H9 (cell line): ENCODE results near the gene ZNRF3. TPM values are rescaled to one million over a fixed set of nuclear protein-coding genes. Genes with fewer than 3 reads are reported as not detected.

ENCODE experiments used
- DNase-seq: peaks from one replicate; pipeline ENCODE4 v3.0.0-alpha.2; 2017
- H2AFZ ChIP-seq: one replicate; pipeline ENCODE4 v1.6.1; 2013; ENCODE audit warnings: mild to moderate bottlenecking, low read length, control low read depth, moderate library complexity
- H2AK5ac ChIP-seq: 2 replicates; pipeline ENCODE4 v1.6.1; 2013; ENCODE audit warnings: low read length, control low read depth, mixed read lengths; ENCODE audit not compliant: insufficient read length
- H2BK120ac ChIP-seq: one replicate; pipeline ENCODE4 v1.6.1; 2013; ENCODE audit warnings: low read depth, mild to moderate bottlenecking, low read length, control low read depth, inconsistent platforms; ENCODE audit not compliant: poor library complexity, severe bottlenecking
- H2BK12ac ChIP-seq: 2 replicates; pipeline ENCODE4 v1.6.1; 2013; ENCODE audit warnings: low read length, control low read depth, mixed read lengths, low read depth; ENCODE audit not compliant: insufficient read length
- H2BK15ac ChIP-seq: 2 replicates; pipeline ENCODE4 v1.6.1; 2013; ENCODE audit warnings: low read depth, low read length, control low read depth
- H2BK20ac ChIP-seq: one replicate; pipeline ENCODE4 v1.6.1; 2013; ENCODE audit warnings: low read depth, mild to moderate bottlenecking, low read length, control low read depth, inconsistent platforms; ENCODE audit not compliant: poor library complexity, severe bottlenecking
- H2BK5ac ChIP-seq: 2 replicates; pipeline ENCODE4 v1.6.1; 2013; ENCODE audit warnings: low read length, control low read depth, mixed read lengths; ENCODE audit not compliant: insufficient read length
- H3K14ac ChIP-seq: 2 replicates; pipeline ENCODE4 v1.6.1; 2013; ENCODE audit warnings: low read length, control low read depth; ENCODE audit not compliant: insufficient read depth
- H3K18ac ChIP-seq: 2 replicates; pipeline ENCODE4 v1.6.1; 2013; ENCODE audit warnings: low read depth, mild to moderate bottlenecking, mixed read lengths, low read length, control low read depth; ENCODE audit not compliant: insufficient read length
- H3K23ac ChIP-seq: 2 replicates; pipeline ENCODE4 v1.6.1; 2013; ENCODE audit warnings: low read length, control low read depth, mixed read lengths, low read depth; ENCODE audit not compliant: insufficient read length
- H3K23me2 ChIP-seq: 2 replicates; pipeline ENCODE4 v1.6.1; 2013; ENCODE audit warnings: low read depth, mild to moderate bottlenecking, mixed read lengths, low read length, control low read depth; ENCODE audit not compliant: insufficient read length, poor library complexity, severe bottlenecking
- H3K27ac ChIP-seq: 2 replicates; pipeline ENCODE4 v1.5.1; 2013; ENCODE audit warnings: low read length, control low read depth, mixed read lengths, low read depth; ENCODE audit not compliant: insufficient read length
- H3K27me3 ChIP-seq: 2 replicates; pipeline ENCODE4 v1.6.1; 2013; ENCODE audit warnings: low read length, control low read depth, inconsistent platforms; ENCODE audit not compliant: insufficient read depth
- H3K4ac ChIP-seq: 2 replicates; pipeline ENCODE4 v1.6.1; 2013; ENCODE audit warnings: low read depth, mild to moderate bottlenecking, control low read depth, inconsistent platforms, low read length, moderate library complexity
- H3K4me1 ChIP-seq: 2 replicates; pipeline ENCODE4 v1.6.1; 2013; ENCODE audit warnings: low read length, control low read depth, inconsistent platforms; ENCODE audit not compliant: insufficient read depth
- H3K4me2 ChIP-seq: 2 replicates; pipeline ENCODE4 v1.6.1; 2013; ENCODE audit warnings: low read length, control low read depth, mixed read lengths; ENCODE audit not compliant: insufficient read length, insufficient read depth
- H3K56ac ChIP-seq: 2 replicates; pipeline ENCODE4 v1.6.1; 2013; ENCODE audit warnings: low read depth, mild to moderate bottlenecking, mixed read lengths, low read length, control low read depth; ENCODE audit not compliant: insufficient read length
- H3K79me1 ChIP-seq: 2 replicates; pipeline ENCODE4 v1.6.1; 2013; ENCODE audit warnings: low read depth, mild to moderate bottlenecking, moderate library complexity, low read length, control low read depth, inconsistent platforms; ENCODE audit not compliant: insufficient read depth, poor library complexity, severe bottlenecking
- H3K79me2 ChIP-seq: 2 replicates; pipeline ENCODE4 v1.6.1; 2013; ENCODE audit warnings: low read length, control low read depth, inconsistent platforms; ENCODE audit not compliant: insufficient read depth
- H3K9ac ChIP-seq: 2 replicates; pipeline ENCODE4 v1.6.1; 2013; ENCODE audit warnings: low read length, control low read depth, mixed read lengths; ENCODE audit not compliant: insufficient read length; ENCODE audit errors: extremely low read depth
- H3K9me3 ChIP-seq: one replicate; pipeline ENCODE4 v1.6.1; 2013; ENCODE audit warnings: low read depth, low read length, inconsistent platforms; ENCODE audit not compliant: control insufficient read depth
- H3T11ph ChIP-seq: one replicate; pipeline ENCODE4 v1.6.1; 2013; ENCODE audit warnings: mild to moderate bottlenecking, low read length, control low read depth, inconsistent platforms
- H4K20me1 ChIP-seq: one replicate; pipeline ENCODE4 v1.6.1; 2013; ENCODE audit not compliant: control insufficient read depth, insufficient read length, insufficient read depth
- H4K5ac ChIP-seq: 2 replicates; pipeline ENCODE4 v1.6.1; 2013; ENCODE audit warnings: low read depth, mild to moderate bottlenecking, mixed read lengths, low read length, control low read depth; ENCODE audit not compliant: insufficient read length
- H4K8ac ChIP-seq: replicated peaks from 2 replicates; pipeline ENCODE4 v1.6.1; 2013; ENCODE audit warnings: low read length, control low read depth, mixed read lengths, low read depth; ENCODE audit not compliant: insufficient read length
- H4K91ac ChIP-seq: 2 replicates; pipeline ENCODE4 v1.6.1; 2013; ENCODE audit warnings: low read depth, mild to moderate bottlenecking, moderate library complexity, mixed read lengths, low read length, control low read depth; ENCODE audit not compliant: insufficient read length
- H3K27ac Mint-ChIP-seq, 3 experiments: 2 replicates in 2 of 3; 3 replicates in 1 of 3; pipeline ENCODE4 v1.8.0; 2020 to 2021; ENCODE audit warnings: mixed read lengths in 3 of 3, mild to moderate bottlenecking in 1 of 3, moderate library complexity in 1 of 3
- H3K27me3 Mint-ChIP-seq: 2 replicates; pipeline ENCODE4 v1.8.0; 2021; ENCODE audit warnings: low read depth, mild to moderate bottlenecking, moderate library complexity, mixed read lengths
- H3K36me3 Mint-ChIP-seq, 3 experiments: 2 replicates in 2 of 3; 3 replicates in 1 of 3; pipeline ENCODE4 v1.8.0; 2020 to 2021; ENCODE audit warnings: low read depth in 3 of 3, mixed read lengths in 3 of 3; ENCODE audit not compliant: insufficient read depth in 1 of 3
- H3K4me1 Mint-ChIP-seq, 2 experiments: 2 replicates each; pipeline ENCODE4 v1.8.0; 2020; ENCODE audit warnings: mixed read lengths in 2 of 2
- H3K4me3 Mint-ChIP-seq, 2 experiments: 2 replicates in 1 of 2; 3 replicates in 1 of 2; pipeline ENCODE4 v1.8.0; 2020 to 2021; ENCODE audit warnings: mild to moderate bottlenecking in 2 of 2, mixed read lengths in 2 of 2, moderate library complexity in 1 of 2
- H3K9me3 Mint-ChIP-seq, 2 experiments: 2 replicates in 1 of 2; 3 replicates in 1 of 2; pipeline ENCODE4 v1.8.0; 2020; ENCODE audit warnings: mild to moderate bottlenecking in 2 of 2, mixed read lengths in 2 of 2, moderate library complexity in 1 of 2
- CTCF ChIP-seq: fragments of 200-600 bp; sonication (generic); conservative IDR thresholded peaks from 3 replicates; pipeline ENCODE4 v1.8.0; 2021; ENCODE audit warnings: antibody characterized with exemption, mild to moderate bottlenecking
- total RNA-seq: library from RNA; stranded (reverse); gene quantifications from 2 replicates; pipeline ENCODE4 v1.2.1, GENCODE V29; 2021

The ZNRF3 gene
- total RNA-seq, 1 experiment from 2014 or later, result 20.6 TPM

GRCh38 chr22:28980326-28980725 is 97.0 kb downstream of the ZNRF3 start:
- H3K4me2 ChIP-seq, result no peak overlapping the region
- H3K4me1 ChIP-seq, result peaks cover 24% of the 10 kb centered on the region; the same call in 1 of the 2 replicates
- H3K18ac ChIP-seq, result no peak overlapping the region
- H3K9ac ChIP-seq, result no peak overlapping the region
- no peaks in the 10 kb centered on the region for H3K27me3 ChIP-seq
- no peak overlapping the region for H2BK12ac ChIP-seq
- no peak overlapping the region for H3K27ac ChIP-seq
- H2BK15ac ChIP-seq, result no peak overlapping the region
- peaks cover 3 to 4% of the 10 kb centered on the region in 2 experiments; a peak in 2 of 5 replicates for H3K9me3 Mint-ChIP-seq
- H3K56ac ChIP-seq, result no peak overlapping the region
- no peak overlapping the region for H2AFZ ChIP-seq
- TF ChIP-seq CTCF, result no peak
- H3T11ph ChIP-seq, result no peak overlapping the region
- H3K14ac ChIP-seq, result no peak overlapping the region
- H4K20me1 ChIP-seq, result peaks cover 3% of the 10 kb centered on the region
- peaks cover 4% of the 10 kb centered on the region; the same call in 1 of the 2 replicates for H3K79me2 ChIP-seq
- no peak overlapping the region for H4K8ac ChIP-seq
- peaks cover 63 to 64% of the 10 kb centered on the region in 2 experiments for H3K4me1 Mint-ChIP-seq
- no peak overlapping the region for H4K5ac ChIP-seq
- no peak overlapping the region for H3K27ac Mint-ChIP-seq
- H3K23me2 ChIP-seq, result no peaks in the 10 kb centered on the region
- H2BK20ac ChIP-seq, result no peak overlapping the region
- H3K36me3 Mint-ChIP-seq, result peaks cover 5 to 9% (median 5%) of the 10 kb centered on the region in 3 experiments; a peak in 6 of 7 replicates
- H3K4ac ChIP-seq, result no peak overlapping the region
- no peak overlapping the region for H3K23ac ChIP-seq
- H2BK5ac ChIP-seq, result no peak overlapping the region
- H2BK120ac ChIP-seq, result no peak overlapping the region
- H3K9me3 ChIP-seq, result no peaks in the 10 kb centered on the region
- no peak overlapping the region for H2AK5ac ChIP-seq
- no peaks in the 10 kb centered on the region for H3K27me3 Mint-ChIP-seq
- no peaks in the 10 kb centered on the region for H3K79me1 ChIP-seq
- no peak overlapping the region for H4K91ac ChIP-seq
- DNase-seq, result no peak
- no peak overlapping the region for H3K4me3 Mint-ChIP-seq
